Fibroblast of lung (primary cell): ENCODE data around the gene CDY2A.
"Not testable (repeated sequence)": the region's sequence is repeated elsewhere in the genome, so short reads cannot be mapped to it uniquely, and the experiment has no call there.

ENCODE experiments used
- EZH2 ChIP-seq: IDR thresholded peaks from 2 replicates; pipeline ENCODE4 v1.5.1; 2012; ENCODE audit warnings: low read length, control low read depth, mild to moderate bottlenecking; ENCODE audit errors: missing control alignments
- TF ChIP-seq, protein P1 (sequence below), 2 donors: IDR thresholded peaks in 1 of 2; conservative IDR thresholded peaks in 1 of 2; 1 replicate in 1 of 2; 2 replicates in 1 of 2; pipeline ENCODE4 v1.5.1; 2011 to 2012; ENCODE audit warnings: low read length in 2 of 2, control low read depth in 1 of 2, inconsistent platforms in 1 of 2, low read depth in 1 of 2, mild to moderate bottlenecking in 1 of 2

GRCh38 chrY:18028845-18029244 is 3.3 kb downstream of the CDY2A start:
- TF ChIP-seq, protein P1, sequence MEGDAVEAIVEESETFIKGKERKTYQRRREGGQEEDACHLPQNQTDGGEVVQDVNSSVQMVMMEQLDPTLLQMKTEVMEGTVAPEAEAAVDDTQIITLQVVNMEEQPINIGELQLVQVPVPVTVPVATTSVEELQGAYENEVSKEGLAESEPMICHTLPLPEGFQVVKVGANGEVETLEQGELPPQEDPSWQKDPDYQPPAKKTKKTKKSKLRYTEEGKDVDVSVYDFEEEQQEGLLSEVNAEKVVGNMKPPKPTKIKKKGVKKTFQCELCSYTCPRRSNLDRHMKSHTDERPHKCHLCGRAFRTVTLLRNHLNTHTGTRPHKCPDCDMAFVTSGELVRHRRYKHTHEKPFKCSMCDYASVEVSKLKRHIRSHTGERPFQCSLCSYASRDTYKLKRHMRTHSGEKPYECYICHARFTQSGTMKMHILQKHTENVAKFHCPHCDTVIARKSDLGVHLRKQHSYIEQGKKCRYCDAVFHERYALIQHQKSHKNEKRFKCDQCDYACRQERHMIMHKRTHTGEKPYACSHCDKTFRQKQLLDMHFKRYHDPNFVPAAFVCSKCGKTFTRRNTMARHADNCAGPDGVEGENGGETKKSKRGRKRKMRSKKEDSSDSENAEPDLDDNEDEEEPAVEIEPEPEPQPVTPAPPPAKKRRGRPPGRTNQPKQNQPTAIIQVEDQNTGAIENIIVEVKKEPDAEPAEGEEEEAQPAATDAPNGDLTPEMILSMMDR (conservative IDR thresholded peaks at IDR 0.05 in 1 of 2, IDR thresholded peaks at IDR 0.05 in 1 of 2; ENCODE audit: low read depth in 1 of 2, low read length in 2 of 2), result not testable (repeated sequence)
- TF ChIP-seq EZH2, result not testable (repeated sequence)
